ENCODE results near the gene CCNG2.

The CCNG2 gene

DNA sequence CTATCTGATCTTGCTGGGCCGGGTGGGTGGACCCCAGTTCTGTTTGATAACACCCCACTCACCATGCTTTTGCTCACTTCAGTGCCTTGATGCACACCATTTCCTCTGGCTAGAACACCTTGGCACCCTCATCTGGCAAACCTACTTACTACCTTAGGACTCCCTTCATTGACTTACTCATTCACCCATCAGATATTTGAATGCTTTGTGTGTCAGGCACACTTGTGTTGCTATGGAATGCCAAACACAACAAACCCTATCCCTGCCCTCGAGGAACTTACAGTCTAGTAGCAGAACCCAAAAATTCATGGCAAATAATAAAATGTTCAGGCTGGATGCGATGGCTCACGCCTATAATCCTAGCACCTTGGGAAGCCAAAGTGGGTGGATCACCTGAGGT, 13.9 kb downstream of the CCNG2 start:
- DNase-seq (ENCODE audit: low read depth in 1 of 2, low spot score in 1 of 2): no peak
- TF ChIP-seq SPI1 (IDR thresholded peaks at IDR 0.05; ENCODE audit: borderline replicate concordance, low read depth) (no peak), GABPA (IDR thresholded peaks at IDR 0.05; ENCODE audit: low read depth) (no peak), POLR2AphosphoS5 (IDR thresholded peaks at IDR 0.05; ENCODE audit: low read depth) (no peak)
- TF ChIP-seq, protein P1, sequence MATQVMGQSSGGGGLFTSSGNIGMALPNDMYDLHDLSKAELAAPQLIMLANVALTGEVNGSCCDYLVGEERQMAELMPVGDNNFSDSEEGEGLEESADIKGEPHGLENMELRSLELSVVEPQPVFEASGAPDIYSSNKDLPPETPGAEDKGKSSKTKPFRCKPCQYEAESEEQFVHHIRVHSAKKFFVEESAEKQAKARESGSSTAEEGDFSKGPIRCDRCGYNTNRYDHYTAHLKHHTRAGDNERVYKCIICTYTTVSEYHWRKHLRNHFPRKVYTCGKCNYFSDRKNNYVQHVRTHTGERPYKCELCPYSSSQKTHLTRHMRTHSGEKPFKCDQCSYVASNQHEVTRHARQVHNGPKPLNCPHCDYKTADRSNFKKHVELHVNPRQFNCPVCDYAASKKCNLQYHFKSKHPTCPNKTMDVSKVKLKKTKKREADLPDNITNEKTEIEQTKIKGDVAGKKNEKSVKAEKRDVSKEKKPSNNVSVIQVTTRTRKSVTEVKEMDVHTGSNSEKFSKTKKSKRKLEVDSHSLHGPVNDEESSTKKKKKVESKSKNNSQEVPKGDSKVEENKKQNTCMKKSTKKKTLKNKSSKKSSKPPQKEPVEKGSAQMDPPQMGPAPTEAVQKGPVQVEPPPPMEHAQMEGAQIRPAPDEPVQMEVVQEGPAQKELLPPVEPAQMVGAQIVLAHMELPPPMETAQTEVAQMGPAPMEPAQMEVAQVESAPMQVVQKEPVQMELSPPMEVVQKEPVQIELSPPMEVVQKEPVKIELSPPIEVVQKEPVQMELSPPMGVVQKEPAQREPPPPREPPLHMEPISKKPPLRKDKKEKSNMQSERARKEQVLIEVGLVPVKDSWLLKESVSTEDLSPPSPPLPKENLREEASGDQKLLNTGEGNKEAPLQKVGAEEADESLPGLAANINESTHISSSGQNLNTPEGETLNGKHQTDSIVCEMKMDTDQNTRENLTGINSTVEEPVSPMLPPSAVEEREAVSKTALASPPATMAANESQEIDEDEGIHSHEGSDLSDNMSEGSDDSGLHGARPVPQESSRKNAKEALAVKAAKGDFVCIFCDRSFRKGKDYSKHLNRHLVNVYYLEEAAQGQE (IDR thresholded peaks at IDR 0.05; ENCODE audit: insufficient replicate concordance, low read depth): no peak
- TF ChIP-seq, protein P2, sequence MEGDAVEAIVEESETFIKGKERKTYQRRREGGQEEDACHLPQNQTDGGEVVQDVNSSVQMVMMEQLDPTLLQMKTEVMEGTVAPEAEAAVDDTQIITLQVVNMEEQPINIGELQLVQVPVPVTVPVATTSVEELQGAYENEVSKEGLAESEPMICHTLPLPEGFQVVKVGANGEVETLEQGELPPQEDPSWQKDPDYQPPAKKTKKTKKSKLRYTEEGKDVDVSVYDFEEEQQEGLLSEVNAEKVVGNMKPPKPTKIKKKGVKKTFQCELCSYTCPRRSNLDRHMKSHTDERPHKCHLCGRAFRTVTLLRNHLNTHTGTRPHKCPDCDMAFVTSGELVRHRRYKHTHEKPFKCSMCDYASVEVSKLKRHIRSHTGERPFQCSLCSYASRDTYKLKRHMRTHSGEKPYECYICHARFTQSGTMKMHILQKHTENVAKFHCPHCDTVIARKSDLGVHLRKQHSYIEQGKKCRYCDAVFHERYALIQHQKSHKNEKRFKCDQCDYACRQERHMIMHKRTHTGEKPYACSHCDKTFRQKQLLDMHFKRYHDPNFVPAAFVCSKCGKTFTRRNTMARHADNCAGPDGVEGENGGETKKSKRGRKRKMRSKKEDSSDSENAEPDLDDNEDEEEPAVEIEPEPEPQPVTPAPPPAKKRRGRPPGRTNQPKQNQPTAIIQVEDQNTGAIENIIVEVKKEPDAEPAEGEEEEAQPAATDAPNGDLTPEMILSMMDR (IDR thresholded peaks at IDR 0.05; ENCODE audit: insufficient read depth, low read length): no peak
- Histone ChIP-seq H3K27ac (replicated peaks) (no peak overlapping the region), H3K4me3 (replicated peaks; ENCODE audit: insufficient read depth, low read length) (no peak overlapping the region), H3K27me3 (ENCODE audit: insufficient read depth, poor library complexity, severe bottlenecking) (no peaks in the 10 kb centered on the region)

DNA sequence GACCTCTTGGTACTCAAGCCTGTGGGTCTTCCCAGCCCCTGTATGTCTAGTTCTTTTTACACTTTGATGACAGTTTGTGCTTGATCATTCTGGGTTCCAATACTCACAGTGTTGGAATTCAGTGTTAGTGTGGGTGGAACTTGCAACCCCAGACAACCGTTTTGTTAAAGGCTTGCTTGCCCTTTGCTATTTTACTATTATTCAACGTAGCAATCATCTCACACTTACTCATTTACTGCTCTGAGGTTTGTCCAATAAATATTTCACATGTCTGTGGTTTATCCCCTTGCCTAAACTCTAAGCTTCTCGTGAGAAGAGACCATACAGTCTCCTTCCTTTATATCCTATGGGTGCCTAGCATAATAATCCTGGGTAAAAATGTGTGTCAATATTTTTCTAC, 15.3 kb downstream of the CCNG2 start:
- no peaks in the 10 kb centered on the region for H3K27me3 ChIP-seq (ENCODE audit: insufficient read depth, poor library complexity, severe bottlenecking)
- no peak for DNase-seq (ENCODE audit: low read depth in 1 of 2, low spot score in 1 of 2)
- no peak overlapping the region for H3K27ac ChIP-seq (replicated peaks)
- H3K4me3 ChIP-seq (replicated peaks; ENCODE audit: insufficient read depth, low read length): no peak overlapping the region
- no peak for TF ChIP-seq POLR2AphosphoS5 (IDR thresholded peaks at IDR 0.05; ENCODE audit: low read depth)
- TF ChIP-seq, protein P1 (IDR thresholded peaks at IDR 0.05; ENCODE audit: insufficient replicate concordance, low read depth): no peak
- TF ChIP-seq, protein P2 (IDR thresholded peaks at IDR 0.05; ENCODE audit: insufficient read depth, low read length): no peak
- no peak for TF ChIP-seq SPI1 (IDR thresholded peaks at IDR 0.05; ENCODE audit: borderline replicate concordance, low read depth)
- no peak for TF ChIP-seq GABPA (IDR thresholded peaks at IDR 0.05; ENCODE audit: low read depth)

DNA sequence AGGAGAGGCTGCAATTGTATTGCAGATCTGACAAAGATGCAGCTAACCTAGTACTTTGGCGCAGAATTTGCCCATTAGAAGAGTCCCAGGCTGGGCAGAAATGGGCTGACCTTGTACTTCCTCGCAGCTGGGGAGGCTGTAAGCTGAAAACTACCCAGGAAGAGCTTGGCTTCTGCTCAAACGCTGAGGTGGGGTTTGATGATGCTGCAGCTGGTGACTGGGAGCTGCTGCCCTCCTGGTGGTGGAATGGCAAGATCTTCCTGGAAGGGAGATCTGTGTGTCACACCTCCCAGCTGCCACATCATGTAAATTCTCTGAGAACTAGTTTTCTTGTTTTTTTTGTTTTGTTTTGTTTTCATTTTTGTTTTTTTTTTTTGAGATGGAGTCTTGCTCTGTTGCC, 17.4 kb downstream of the CCNG2 start:
- no peak for DNase-seq (ENCODE audit: low read depth in 1 of 2, low spot score in 1 of 2)
- Histone ChIP-seq H3K27me3 (ENCODE audit: insufficient read depth, poor library complexity, severe bottlenecking) (no peaks in the 10 kb centered on the region), H3K27ac (replicated peaks) (no peak overlapping the region), H3K4me3 (replicated peaks; ENCODE audit: insufficient read depth, low read length) (no peak overlapping the region)
- TF ChIP-seq POLR2AphosphoS5 (IDR thresholded peaks at IDR 0.05; ENCODE audit: low read depth): no peak
- TF ChIP-seq SPI1 (IDR thresholded peaks at IDR 0.05; ENCODE audit: borderline replicate concordance, low read depth): no peak
- TF ChIP-seq, protein P1 (IDR thresholded peaks at IDR 0.05; ENCODE audit: insufficient replicate concordance, low read depth): no peak
- TF ChIP-seq GABPA (IDR thresholded peaks at IDR 0.05; ENCODE audit: low read depth): no peak
- TF ChIP-seq, protein P2 (IDR thresholded peaks at IDR 0.05; ENCODE audit: insufficient read depth, low read length): no peak
